Coronary artery (tissue), 2 donors: ENCODE data around the gene STAP2.

ENCODE experiments used
- DNase-seq: peaks from one replicate; pipeline ENCODE4 v3.0.0-alpha.2; 2017; ENCODE audit warnings: low spot score
- H3K27ac ChIP-seq, 2 donors: fragments of 200-600 bp; sonication (generic); one replicate each; pipeline ENCODE4 v1.5.1; 2016 to 2019
- H3K4me3 ChIP-seq: fragments of 200-600 bp; sonication (generic); 2 replicates; pipeline ENCODE4 v1.5.1; 2016; ENCODE audit warnings: mild to moderate bottlenecking, moderate library complexity
- CTCF ChIP-seq: fragments of 200-600 bp; sonication (generic); IDR thresholded peaks from one replicate; pipeline ENCODE4 v1.5.1; 2019; ENCODE audit warnings: antibody characterized with exemption

Gene STAP2

DNA sequence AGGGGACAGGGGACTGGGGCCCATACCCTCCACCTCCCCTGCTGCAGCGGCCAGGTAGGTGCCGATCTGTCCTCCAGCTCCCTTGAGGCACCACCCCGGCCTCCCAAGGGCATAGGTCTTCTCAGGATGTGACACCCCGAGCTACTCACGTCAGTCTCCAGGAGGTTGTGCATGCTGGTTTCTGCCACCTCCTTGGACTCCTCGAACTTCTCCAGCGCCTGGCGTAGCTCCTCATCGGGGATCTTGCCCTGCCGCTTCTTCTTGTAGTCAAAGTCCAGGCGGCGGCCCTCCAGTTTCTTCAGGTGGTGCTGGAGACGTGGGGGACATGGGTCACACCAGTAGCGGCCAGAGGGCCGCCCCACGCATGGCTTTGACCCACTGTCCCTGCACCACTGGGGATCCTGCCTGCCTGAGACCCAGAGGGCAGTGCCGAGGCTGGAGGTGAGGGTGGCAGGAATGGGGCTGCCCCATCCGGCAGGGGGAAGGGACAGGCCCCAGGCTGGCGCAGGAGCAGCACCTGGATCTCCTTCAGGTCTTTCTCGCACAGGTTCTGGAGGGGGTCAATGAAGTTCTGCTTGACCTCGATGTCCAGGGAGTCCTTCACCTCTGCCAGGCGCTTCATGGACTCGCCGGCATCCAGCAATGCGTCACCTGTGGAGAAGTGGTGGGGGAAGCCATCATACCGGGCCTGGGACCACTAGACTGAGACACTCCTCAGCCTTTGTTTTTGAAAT is 25.1 kb upstream of the STAP2 start:
- Histone ChIP-seq H3K27ac (no peak overlapping the region), H3K4me3 (no peak overlapping the region)
- TF ChIP-seq CTCF = no peak
- DNase-seq = no peak

- DNase-seq = no peak
- H3K4me3 ChIP-seq = no peak overlapping the region
- no peak overlapping the region for H3K27ac ChIP-seq
- TF ChIP-seq CTCF = no peak
Observed at GRCh38 chr19:4362831-4363545, 24.4 kb upstream of the STAP2 start.

DNA sequence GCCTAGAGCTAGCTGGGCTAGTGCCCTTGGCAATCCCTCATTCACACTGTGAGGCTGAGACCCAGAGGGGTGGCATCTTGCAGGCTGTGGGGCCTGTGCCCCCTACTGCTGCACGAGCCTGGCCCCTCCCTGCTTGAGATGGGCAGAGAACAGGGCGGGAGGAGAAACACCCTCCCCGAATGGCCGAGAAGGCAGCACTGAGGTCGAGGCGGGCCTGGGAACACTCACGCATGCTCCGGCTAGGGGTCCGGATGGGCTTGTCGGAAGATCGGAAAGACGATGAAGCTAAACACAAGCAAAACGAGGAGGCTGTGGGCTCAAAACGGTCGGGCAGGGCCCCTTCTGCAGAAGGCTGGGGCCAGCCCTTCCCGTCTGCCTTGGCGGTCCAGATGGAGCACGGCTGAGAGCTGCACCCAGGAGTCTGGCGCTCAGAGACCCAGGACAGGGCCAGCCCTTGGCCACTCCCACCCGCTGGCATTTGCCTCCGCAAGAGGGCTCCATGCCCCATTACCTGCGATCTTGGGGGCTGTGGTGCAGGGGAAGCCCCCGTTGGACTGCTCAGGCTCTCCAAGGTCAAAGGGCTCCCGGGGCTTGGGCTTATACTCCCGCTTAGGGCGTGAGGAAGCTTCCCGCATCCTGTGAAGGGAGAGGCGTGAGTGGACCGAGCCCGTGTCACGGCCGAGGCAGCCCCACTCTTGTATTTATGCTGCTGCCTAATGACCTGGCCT is 23.6 kb upstream of the STAP2 start:
- no peak overlapping the region for H3K27ac ChIP-seq
- TF ChIP-seq CTCF = no peak
- H3K4me3 ChIP-seq = no peak overlapping the region
- no peak for DNase-seq

GRCh38 chr19:4361152-4362046 is 22.8 kb upstream of the STAP2 start:
- H3K4me3 ChIP-seq = no peak overlapping the region
- no peak for TF ChIP-seq CTCF
- no peak for DNase-seq
- no peak overlapping the region for H3K27ac ChIP-seq

DNA sequence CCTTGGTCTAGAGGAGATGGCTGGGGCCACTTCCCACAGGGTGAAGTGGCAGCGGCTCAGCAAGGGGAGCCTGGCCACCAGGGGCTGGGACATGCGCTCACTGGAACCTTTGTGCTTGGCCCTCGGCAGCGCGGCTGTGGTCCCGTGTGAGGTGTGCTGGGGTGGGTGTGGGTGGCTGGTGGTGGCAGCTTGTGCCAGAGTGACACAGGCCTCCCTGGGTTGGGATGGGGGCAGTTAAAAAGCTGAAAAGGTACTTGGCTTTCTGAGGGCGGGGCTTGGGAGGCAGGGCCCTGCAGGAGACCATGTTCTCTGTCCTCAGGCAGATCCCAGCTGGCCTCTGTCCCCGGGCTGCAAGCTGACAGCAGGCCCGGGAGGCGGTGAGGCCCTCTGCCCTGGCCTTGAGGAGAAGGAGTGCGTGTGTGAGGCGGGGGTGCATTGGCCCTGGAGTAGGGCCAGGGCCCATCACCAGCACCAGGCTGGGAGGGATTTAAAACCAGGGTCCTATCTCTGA is 22.1 kb upstream of the STAP2 start:
- no peak for DNase-seq
- TF ChIP-seq CTCF = no peak
- Histone ChIP-seq H3K4me3 (no peak overlapping the region), H3K27ac (no peak overlapping the region)

GRCh38 chr19:4360081-4360569 is 21.5 kb upstream of the STAP2 start:
- TF ChIP-seq CTCF = no peak
- DNase-seq = no peak
- Histone ChIP-seq H3K27ac (no peak overlapping the region), H3K4me3 (no peak overlapping the region)
